GM18526 (cell line): Measurements from ENCODE around the gene EFL1.

Source experiments
- POLR2A ChIP-seq: IDR thresholded peaks from 3 replicates; pipeline ENCODE4 v1.6.1; 2011; ENCODE audit not compliant: insufficient read length; ENCODE audit errors: extremely low read depth

EFL1 gene

GRCh38 chr15:82262422-82263026 is at the start of gene EFL1, which contains the start of gene SAXO2:
Gene EFL1, minus strand, starts transcription at chr15:82262734. Its CDS starts 956 bp downstream, at chr15:82261778.
Gene SAXO2, plus strand, starts transcription at chr15:82262818. Its CDS starts 62 bp downstream, at chr15:82262880.
- peak; percentile 72 for TF ChIP-seq POLR2A

GRCh38 chr15:82309802-82310201 is 47.3 kb upstream of the EFL1 start:
- no peak for TF ChIP-seq POLR2A

GRCh38 chr15:82307714-82308081 is 45.2 kb upstream of the EFL1 start:
- no peak for TF ChIP-seq POLR2A

- no peak for TF ChIP-seq POLR2A
Measured at GRCh38 chr15:82306791-82307713, 44.5 kb upstream of the EFL1 start.

GRCh38 chr15:82305621-82306048 is 43.1 kb upstream of the EFL1 start:
- TF ChIP-seq POLR2A = no peak

- TF ChIP-seq POLR2A = no peak
Measured at GRCh38 chr15:82304778-82305090, 42.2 kb upstream of the EFL1 start.

- no peak for TF ChIP-seq POLR2A
Measured at GRCh38 chr15:82303956-82304777, 41.6 kb upstream of the EFL1 start.

- TF ChIP-seq POLR2A = no peak
Measured at GRCh38 chr15:82301296-82302016, 38.9 kb upstream of the EFL1 start.

- no peak for TF ChIP-seq POLR2A
Measured at GRCh38 chr15:82300883-82301282, 38.3 kb upstream of the EFL1 start.

GRCh38 chr15:82298520-82298919 is 36.0 kb upstream of the EFL1 start:
- no peak for TF ChIP-seq POLR2A

- TF ChIP-seq POLR2A = no peak
Measured at GRCh38 chr15:82298032-82298431, 35.5 kb upstream of the EFL1 start.

- no peak for TF ChIP-seq POLR2A
Measured at GRCh38 chr15:82297546-82297945, 35.0 kb upstream of the EFL1 start.

- no peak for TF ChIP-seq POLR2A
Measured at GRCh38 chr15:82294061-82294690, 31.6 kb upstream of the EFL1 start.

- no peak for TF ChIP-seq POLR2A
Measured at GRCh38 chr15:82292271-82292670, 29.7 kb upstream of the EFL1 start.
